Eye (tissue), 1 donor: ENCODE data around the gene DKKL1.

ENCODE experiments used
- DNase-seq: peaks from one replicate; pipeline ENCODE4 v3.0.0-alpha.2; 2015

Gene DKKL1

GRCh38 chr19:49422407-49423070 lies 58.9 kb downstream of the DKKL1 start:
- peak; percentile 88 for DNase-seq

GRCh38 chr19:49423071-49423984 lies 59.7 kb downstream of the DKKL1 start, which contains the start of gene PTH2:
TSS of gene PTH2 (minus strand) at chr19:49423441. CDS start at chr19:49423339, 102 bp downstream.
- peak; percentile 68 for DNase-seq

GRCh38 chr19:49423985-49424303 lies 60.3 kb downstream of the DKKL1 start:
- DNase-seq = no peak
